ENCODE data around the gene C9orf50.

C9orf50 gene

DNA sequence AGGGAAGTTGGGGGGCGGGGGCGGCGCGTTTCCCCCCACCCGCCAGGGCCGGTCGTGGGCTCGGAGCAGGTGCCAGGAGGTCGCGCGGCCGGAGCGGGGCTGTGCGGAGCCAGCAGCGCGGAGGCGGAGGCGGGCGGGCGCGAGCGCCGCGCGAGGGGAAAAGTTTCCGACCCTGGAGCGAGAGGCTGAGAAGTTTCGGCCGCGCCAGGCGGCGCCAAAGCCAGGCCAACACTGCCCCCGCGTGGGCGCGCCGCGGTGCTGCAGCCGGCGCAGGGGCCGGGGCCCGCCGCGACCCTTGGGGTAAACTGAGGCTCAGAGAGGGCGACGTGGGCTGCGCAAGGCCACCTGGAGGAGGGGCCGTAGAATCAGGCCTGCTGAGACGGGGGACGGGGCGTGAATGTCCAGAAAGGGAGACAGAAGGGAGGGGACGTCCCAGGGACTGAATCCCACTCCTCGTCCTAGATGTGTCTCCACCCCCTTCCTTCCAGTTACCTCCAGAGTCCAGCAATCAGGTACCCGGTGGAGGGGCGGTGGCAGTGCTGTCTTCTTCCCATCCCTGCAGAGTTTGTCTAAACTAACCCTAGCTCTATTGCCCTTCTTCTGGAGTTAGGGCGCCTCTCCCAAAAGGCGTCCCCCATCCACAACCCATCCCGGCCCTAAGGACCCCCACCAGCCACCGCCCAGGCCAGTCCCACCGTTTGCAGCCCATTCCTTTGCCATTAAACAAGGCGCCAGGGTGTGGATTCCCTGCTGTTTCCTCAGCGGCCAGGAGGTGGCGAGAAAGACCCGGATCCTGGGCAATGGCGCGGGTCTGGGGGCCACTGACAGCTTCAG lies 10.2 kb downstream of the C9orf50 start:
- peak; percentile 72 for DNase-seq
- Histone ChIP-seq H3K79me2 (ENCODE audit: low read length) (no peaks in the 10 kb centered on the region), H3F3A (ENCODE audit: insufficient read depth, low read length) (no peaks in the 10 kb centered on the region), H3K27ac (ENCODE audit: low read length) (no peak overlapping the region), H3K9ac (ENCODE audit: low read length) (peak overlapping the region; percentile 52), H2AFZ (ENCODE audit: low read length) (peak overlapping the region; percentile 69), H3K4me1 (ENCODE audit: low read length) (peaks cover 15% of the 10 kb centered on the region), H3K9me3 (replicated peaks; ENCODE audit: insufficient read depth, low read length) (no peaks in the 10 kb centered on the region), H4K20me1 (ENCODE audit: insufficient read depth, low read length) (no peaks in the 10 kb centered on the region), H3K4me3 (ENCODE audit: low read length) (peak overlapping the region; percentile 51), H3K9me2 (replicated peaks; ENCODE audit: insufficient read depth, low read length) (no peaks in the 10 kb centered on the region), H3K36me3 (replicated peaks; ENCODE audit: insufficient read depth, low read length) (no peaks in the 10 kb centered on the region), H3K4me2 (ENCODE audit: low read depth, low read length) (peak overlapping the region; percentile 95), H3K27me3 (replicated peaks; ENCODE audit: insufficient read depth, low read length) (peaks cover 44% of the 10 kb centered on the region)
- no peak for TF ChIP-seq EZH2phosphoT487 (IDR thresholded peaks at IDR 0.05; ENCODE audit: low read length)
- TF ChIP-seq, protein P1, sequence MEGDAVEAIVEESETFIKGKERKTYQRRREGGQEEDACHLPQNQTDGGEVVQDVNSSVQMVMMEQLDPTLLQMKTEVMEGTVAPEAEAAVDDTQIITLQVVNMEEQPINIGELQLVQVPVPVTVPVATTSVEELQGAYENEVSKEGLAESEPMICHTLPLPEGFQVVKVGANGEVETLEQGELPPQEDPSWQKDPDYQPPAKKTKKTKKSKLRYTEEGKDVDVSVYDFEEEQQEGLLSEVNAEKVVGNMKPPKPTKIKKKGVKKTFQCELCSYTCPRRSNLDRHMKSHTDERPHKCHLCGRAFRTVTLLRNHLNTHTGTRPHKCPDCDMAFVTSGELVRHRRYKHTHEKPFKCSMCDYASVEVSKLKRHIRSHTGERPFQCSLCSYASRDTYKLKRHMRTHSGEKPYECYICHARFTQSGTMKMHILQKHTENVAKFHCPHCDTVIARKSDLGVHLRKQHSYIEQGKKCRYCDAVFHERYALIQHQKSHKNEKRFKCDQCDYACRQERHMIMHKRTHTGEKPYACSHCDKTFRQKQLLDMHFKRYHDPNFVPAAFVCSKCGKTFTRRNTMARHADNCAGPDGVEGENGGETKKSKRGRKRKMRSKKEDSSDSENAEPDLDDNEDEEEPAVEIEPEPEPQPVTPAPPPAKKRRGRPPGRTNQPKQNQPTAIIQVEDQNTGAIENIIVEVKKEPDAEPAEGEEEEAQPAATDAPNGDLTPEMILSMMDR (IDR thresholded peaks at IDR 0.05; ENCODE audit: low read length): peak; percentile 75

DNA sequence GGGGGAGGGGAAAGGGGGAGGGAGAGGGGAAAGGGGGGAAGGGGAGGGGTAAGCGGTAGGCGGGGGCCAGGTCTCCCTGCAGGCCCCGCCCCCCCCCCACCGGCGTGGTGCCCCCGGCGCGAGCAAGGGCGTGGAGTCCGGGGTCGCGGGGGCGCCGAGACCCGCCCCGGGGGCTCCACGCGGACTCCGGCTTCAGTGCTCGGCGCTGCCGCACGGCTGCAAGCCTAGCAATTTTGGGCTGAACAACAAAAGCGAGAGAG lies 10.8 kb downstream of the C9orf50 start:
- Histone ChIP-seq H3K27me3 (replicated peaks; ENCODE audit: insufficient read depth, low read length) (peaks cover 39% of the 10 kb centered on the region), H3K79me2 (ENCODE audit: low read length) (no peaks in the 10 kb centered on the region), H3K36me3 (replicated peaks; ENCODE audit: insufficient read depth, low read length) (no peaks in the 10 kb centered on the region), H3K9me3 (replicated peaks; ENCODE audit: insufficient read depth, low read length) (no peaks in the 10 kb centered on the region), H2AFZ (ENCODE audit: low read length) (peak overlapping the region; percentile 69; the same call in 1 of the 2 replicates), H3F3A (ENCODE audit: insufficient read depth, low read length) (no peaks in the 10 kb centered on the region), H3K4me3 (ENCODE audit: low read length) (peak overlapping the region; percentile 51), H3K9me2 (replicated peaks; ENCODE audit: insufficient read depth, low read length) (no peaks in the 10 kb centered on the region), H3K4me2 (ENCODE audit: low read depth, low read length) (peak overlapping the region; percentile 95; the same call in 1 of the 2 replicates), H4K20me1 (ENCODE audit: insufficient read depth, low read length) (no peaks in the 10 kb centered on the region), H3K27ac (ENCODE audit: low read length) (no peak overlapping the region), H3K4me1 (ENCODE audit: low read length) (peaks cover 15% of the 10 kb centered on the region), H3K9ac (ENCODE audit: low read length) (peak overlapping the region; percentile 52)
- DNase-seq: peak; percentile 6
- TF ChIP-seq EZH2phosphoT487 (IDR thresholded peaks at IDR 0.05; ENCODE audit: low read length) (no peak), EZH2 (optimal IDR thresholded peaks at IDR 0.05; ENCODE audit: low read depth, low read length) (no peak)
- TF ChIP-seq, protein P1 (IDR thresholded peaks at IDR 0.05; ENCODE audit: low read length): no peak

DNA sequence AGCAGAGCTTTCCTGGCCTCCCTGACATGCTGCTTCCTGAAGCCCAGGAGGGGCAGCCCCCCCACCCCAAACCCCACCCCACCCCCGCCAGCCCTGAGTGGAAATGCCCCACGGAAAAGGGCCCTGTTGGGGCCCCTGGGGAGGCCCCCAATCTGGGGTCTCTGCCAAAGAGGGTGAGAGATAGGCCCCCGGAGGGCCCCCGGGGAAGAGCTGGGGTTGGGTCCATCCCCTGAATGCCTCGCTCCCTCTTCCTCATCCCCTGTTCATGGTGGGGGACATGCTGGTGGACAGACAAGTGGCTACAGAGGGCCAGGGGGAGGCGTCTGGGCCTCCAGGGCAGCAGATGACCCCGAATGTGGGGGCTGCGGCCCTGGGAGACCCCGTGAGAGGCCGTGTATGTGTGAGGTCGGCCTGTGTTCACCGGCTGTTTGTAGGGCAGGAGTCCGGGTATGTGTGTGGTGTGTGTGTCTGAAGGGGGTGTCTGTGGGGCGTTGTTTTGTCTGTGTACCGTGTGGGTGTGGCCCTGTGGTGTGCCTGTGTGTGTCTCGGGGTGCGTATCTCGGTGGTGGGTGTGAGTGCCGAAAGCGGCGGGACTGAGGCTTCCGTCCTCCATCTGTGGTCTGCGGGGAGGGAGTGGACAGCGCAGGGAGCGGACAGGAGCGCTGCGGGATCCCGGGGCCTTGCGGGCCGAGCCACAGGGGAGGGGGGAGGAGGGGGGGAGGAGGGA lies 11.3 kb downstream of the C9orf50 start:
- TF ChIP-seq EZH2 (optimal IDR thresholded peaks at IDR 0.05; ENCODE audit: low read depth, low read length): no peak
- no peak for TF ChIP-seq EZH2phosphoT487 (IDR thresholded peaks at IDR 0.05; ENCODE audit: low read length)
- TF ChIP-seq, protein P1 (IDR thresholded peaks at IDR 0.05; ENCODE audit: low read length): no peak
- DNase-seq: peak; percentile 13
- Histone ChIP-seq H3K9me3 (replicated peaks; ENCODE audit: insufficient read depth, low read length) (no peaks in the 10 kb centered on the region), H3K4me3 (ENCODE audit: low read length) (no peak overlapping the region), H3K9me2 (replicated peaks; ENCODE audit: insufficient read depth, low read length) (no peaks in the 10 kb centered on the region), H3K79me2 (ENCODE audit: low read length) (no peaks in the 10 kb centered on the region), H3F3A (ENCODE audit: insufficient read depth, low read length) (no peaks in the 10 kb centered on the region), H2AFZ (ENCODE audit: low read length) (peak overlapping the region; percentile 74; the same call in 1 of the 2 replicates), H3K4me2 (ENCODE audit: low read depth, low read length) (peak overlapping the region; percentile 68), H3K36me3 (replicated peaks; ENCODE audit: insufficient read depth, low read length) (no peaks in the 10 kb centered on the region), H3K27ac (ENCODE audit: low read length) (no peak overlapping the region), H3K27me3 (replicated peaks; ENCODE audit: insufficient read depth, low read length) (peaks cover 34% of the 10 kb centered on the region), H4K20me1 (ENCODE audit: insufficient read depth, low read length) (no peaks in the 10 kb centered on the region), H3K4me1 (ENCODE audit: low read length) (peaks cover 18% of the 10 kb centered on the region), H3K9ac (ENCODE audit: low read length) (no peak overlapping the region)
